Adrenal gland (tissue), 5 donors: ENCODE measurements around the gene AMMECR1.

Experiments
- CTCF ChIP-seq, 6 experiments: fragments of 450-650 bp in 4 of 6; fragments of 200-600 bp in 2 of 6; sonication (generic) in 1 of 6; IDR thresholded peaks; 1 replicate in 5 of 6; 2 replicates in 1 of 6; pipeline versions ENCODE4 v1.5.1 to v1.8.0; 2016 to 2021; ENCODE audit warnings: antibody characterized with exemption in 6 of 6, mild to moderate bottlenecking in 2 of 6, moderate library complexity in 1 of 6
- POLR2A ChIP-seq, 2 donors: fragments of 450-650 bp; IDR thresholded peaks; one replicate each; pipeline ENCODE4 v1.6.1; 2017; ENCODE audit warnings: antibody characterized with exemption in 2 of 2, mild to moderate bottlenecking in 2 of 2, moderate library complexity in 1 of 2
- donor health status: DM: no; HTN: no; CAD: no.

- TF ChIP-seq POLR2A (IDR thresholded peaks at IDR 0.05) (no peak), CTCF (IDR thresholded peaks at IDR 0.05) (no peak)
Observed at GRCh38 chrX:110192516-110192915, 125.4 kb downstream of the AMMECR1 start.
